ENCODE measurements around the gene NAIF1. TPM values are rescaled to one million over a fixed set of nuclear protein-coding genes. Genes with fewer than 3 reads are reported as not detected.

NAIF1 gene
- polyA plus RNA-seq, 1 of the 3 experiments (the other 2 are of a cell fraction), result 14.8 TPM

DNA sequence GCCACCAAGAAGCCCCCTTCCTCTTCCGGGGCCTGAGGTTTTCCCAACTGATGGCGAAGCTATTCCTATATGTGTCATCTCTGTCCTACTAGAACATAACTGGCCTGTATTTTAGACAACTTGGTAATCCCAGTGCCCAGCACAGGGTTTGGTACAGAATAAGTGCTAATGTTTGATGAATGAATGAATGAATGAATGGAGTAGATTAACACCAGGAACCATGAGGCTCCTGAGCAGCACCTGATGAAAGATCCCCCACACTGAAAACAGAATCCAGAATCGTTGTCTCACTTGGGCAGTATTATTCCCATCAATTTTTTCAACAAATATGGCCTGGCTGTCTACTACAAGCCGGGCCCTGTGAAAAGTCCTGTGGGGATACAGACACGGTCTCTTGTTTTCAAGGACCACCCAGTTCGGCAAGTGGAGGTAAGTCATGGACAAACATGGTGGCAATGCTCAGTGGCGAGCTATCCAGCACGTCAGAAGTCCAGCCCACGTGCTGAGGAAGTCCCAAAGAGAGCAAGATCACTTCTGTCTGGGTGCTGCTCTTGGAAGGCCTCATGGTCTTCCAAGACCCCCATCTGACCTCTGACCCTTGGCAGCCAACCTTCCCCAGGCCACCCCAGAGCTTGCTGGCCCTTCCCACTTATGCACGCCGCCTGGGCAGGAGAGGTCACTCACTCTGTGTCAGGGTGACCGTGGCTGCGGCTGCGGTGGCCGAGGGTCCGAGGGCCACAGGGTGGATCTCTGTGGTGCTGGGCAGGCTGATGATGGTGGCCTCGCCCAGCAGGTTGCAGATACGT, 1.0 kb downstream of the NAIF1 start:
- Histone ChIP-seq H3K4me3 (ENCODE audit: low read depth in 2 of 2, low read length in 1 of 2) (peak overlapping the region; percentile 50 to 65), H2AFZ (ENCODE audit: low read depth) (no peak overlapping the region)
- CTCF ChIA-PET, result interaction anchor here (1.1 to 4.7 kb wide), 6 partner anchors 11 to 123 kb away, joined by 4 to 18 read pairs (median 8); no protein-coding TSS in a partner anchor

More for the DNA sequence above, 1.0 kb downstream of the NAIF1 start:
- no peak for DNase-seq
- H3K36me3 ChIP-seq (replicated peaks in 1 of 2; ENCODE audit: control insufficient read depth in 1 of 2, insufficient read depth in 2 of 2, low read length in 1 of 2), result peaks cover 0 to 3% of the 10 kb centered on the region in 2 experiments
- peak overlapping the region; percentile 92 for H3K4me2 ChIP-seq
- peaks cover 58% of the 10 kb centered on the region for H3K79me2 ChIP-seq (ENCODE audit: insufficient read depth)
- H3K27ac ChIP-seq (ENCODE audit: low read depth in 2 of 2, low read length in 1 of 2), result peak overlapping the region; percentile 62 to 72; a peak in 2 of 4 replicates
- H3K27me3 ChIP-seq (ENCODE audit: insufficient read depth), result no peaks in the 10 kb centered on the region
- H3K4me1 ChIP-seq (ENCODE audit: control insufficient read depth in 1 of 2, insufficient read depth in 2 of 2, low read depth in 1 of 2, low read length in 1 of 2), result peaks cover 10 to 19% of the 10 kb centered on the region in 2 experiments; a peak in 2 of 4 replicates
- TF ChIP-seq, protein P1, sequence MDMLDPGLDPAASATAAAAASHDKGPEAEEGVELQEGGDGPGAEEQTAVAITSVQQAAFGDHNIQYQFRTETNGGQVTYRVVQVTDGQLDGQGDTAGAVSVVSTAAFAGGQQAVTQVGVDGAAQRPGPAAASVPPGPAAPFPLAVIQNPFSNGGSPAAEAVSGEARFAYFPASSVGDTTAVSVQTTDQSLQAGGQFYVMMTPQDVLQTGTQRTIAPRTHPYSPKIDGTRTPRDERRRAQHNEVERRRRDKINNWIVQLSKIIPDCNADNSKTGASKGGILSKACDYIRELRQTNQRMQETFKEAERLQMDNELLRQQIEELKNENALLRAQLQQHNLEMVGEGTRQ (IDR thresholded peaks at IDR 0.05; ENCODE audit: borderline replicate concordance, low read depth, low read length), result no peak
- TF ChIP-seq RFX5 (IDR thresholded peaks at IDR 0.05; ENCODE audit: low read length) (no peak), TAF1 (IDR thresholded peaks at IDR 0.05; ENCODE audit: borderline replicate concordance, low read depth, low read length) (no peak), EP300 (IDR thresholded peaks at IDR 0.05; ENCODE audit: borderline replicate concordance in 1 of 2, low read depth in 1 of 2, low read length in 1 of 2) (no peak), FOXJ3 (CRISPR knock-in tag; IDR thresholded peaks at IDR 0.05) (no peak), CHD2 (IDR thresholded peaks at IDR 0.05; ENCODE audit: low read length, partially characterized antibody) (no peak), RAD21 (IDR thresholded peaks at IDR 0.05; ENCODE audit: low read length) (no peak), YY1 (IDR thresholded peaks at IDR 0.05; ENCODE audit: low read depth) (no peak), GATA2 (CRISPR knock-in tag; IDR thresholded peaks at IDR 0.05) (no peak), MXI1 (IDR thresholded peaks at IDR 0.05; ENCODE audit: low read depth, low read length) (no peak), POLR2AphosphoS5 (IDR thresholded peaks at IDR 0.05; ENCODE audit: low read depth, low read length) (no peak), NFIC (IDR thresholded peaks at IDR 0.05; ENCODE audit: borderline replicate concordance) (no peak)
- TF ChIP-seq, protein P2, sequence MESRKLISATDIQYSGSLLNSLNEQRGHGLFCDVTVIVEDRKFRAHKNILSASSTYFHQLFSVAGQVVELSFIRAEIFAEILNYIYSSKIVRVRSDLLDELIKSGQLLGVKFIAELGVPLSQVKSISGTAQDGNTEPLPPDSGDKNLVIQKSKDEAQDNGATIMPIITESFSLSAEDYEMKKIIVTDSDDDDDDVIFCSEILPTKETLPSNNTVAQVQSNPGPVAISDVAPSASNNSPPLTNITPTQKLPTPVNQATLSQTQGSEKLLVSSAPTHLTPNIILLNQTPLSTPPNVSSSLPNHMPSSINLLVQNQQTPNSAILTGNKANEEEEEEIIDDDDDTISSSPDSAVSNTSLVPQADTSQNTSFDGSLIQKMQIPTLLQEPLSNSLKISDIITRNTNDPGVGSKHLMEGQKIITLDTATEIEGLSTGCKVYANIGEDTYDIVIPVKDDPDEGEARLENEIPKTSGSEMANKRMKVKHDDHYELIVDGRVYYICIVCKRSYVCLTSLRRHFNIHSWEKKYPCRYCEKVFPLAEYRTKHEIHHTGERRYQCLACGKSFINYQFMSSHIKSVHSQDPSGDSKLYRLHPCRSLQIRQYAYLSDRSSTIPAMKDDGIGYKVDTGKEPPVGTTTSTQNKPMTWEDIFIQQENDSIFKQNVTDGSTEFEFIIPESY (IDR thresholded peaks at IDR 0.05; ENCODE audit: borderline replicate concordance, low read depth), result no peak
- TF ChIP-seq, protein P3, sequence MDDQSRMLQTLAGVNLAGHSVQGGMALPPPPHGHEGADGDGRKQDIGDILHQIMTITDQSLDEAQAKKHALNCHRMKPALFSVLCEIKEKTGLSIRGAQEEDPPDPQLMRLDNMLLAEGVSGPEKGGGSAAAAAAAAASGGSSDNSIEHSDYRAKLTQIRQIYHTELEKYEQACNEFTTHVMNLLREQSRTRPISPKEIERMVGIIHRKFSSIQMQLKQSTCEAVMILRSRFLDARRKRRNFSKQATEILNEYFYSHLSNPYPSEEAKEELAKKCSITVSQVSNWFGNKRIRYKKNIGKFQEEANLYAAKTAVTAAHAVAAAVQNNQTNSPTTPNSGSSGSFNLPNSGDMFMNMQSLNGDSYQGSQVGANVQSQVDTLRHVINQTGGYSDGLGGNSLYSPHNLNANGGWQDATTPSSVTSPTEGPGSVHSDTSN (IDR thresholded peaks at IDR 0.05), result no peak
- TF ChIP-seq, protein P4, sequence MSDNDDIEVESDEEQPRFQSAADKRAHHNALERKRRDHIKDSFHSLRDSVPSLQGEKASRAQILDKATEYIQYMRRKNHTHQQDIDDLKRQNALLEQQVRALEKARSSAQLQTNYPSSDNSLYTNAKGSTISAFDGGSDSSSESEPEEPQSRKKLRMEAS (IDR thresholded peaks at IDR 0.05; ENCODE audit: low read depth), result no peak
- TF ChIP-seq, protein P5, sequence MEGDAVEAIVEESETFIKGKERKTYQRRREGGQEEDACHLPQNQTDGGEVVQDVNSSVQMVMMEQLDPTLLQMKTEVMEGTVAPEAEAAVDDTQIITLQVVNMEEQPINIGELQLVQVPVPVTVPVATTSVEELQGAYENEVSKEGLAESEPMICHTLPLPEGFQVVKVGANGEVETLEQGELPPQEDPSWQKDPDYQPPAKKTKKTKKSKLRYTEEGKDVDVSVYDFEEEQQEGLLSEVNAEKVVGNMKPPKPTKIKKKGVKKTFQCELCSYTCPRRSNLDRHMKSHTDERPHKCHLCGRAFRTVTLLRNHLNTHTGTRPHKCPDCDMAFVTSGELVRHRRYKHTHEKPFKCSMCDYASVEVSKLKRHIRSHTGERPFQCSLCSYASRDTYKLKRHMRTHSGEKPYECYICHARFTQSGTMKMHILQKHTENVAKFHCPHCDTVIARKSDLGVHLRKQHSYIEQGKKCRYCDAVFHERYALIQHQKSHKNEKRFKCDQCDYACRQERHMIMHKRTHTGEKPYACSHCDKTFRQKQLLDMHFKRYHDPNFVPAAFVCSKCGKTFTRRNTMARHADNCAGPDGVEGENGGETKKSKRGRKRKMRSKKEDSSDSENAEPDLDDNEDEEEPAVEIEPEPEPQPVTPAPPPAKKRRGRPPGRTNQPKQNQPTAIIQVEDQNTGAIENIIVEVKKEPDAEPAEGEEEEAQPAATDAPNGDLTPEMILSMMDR (IDR thresholded peaks at IDR 0.05), result no peak
- 98% methylated on average over 15 of the region's 18 CpGs for WGBS (ENCODE audit: low lambda C conversion rate)
- H4K20me1 ChIP-seq (ENCODE audit: insufficient read depth), result no peaks in the 10 kb centered on the region
- POLR2A ChIA-PET, result interaction anchor here (2.4 kb wide), 1 partner anchor 20 kb away, joined by 10 read pairs; no protein-coding TSS in a partner anchor
- no peak overlapping the region for H3K9ac ChIP-seq
- no peaks in the 10 kb centered on the region for H3F3A ChIP-seq (replicated peaks; ENCODE audit: insufficient read depth)
- no peaks in the 10 kb centered on the region for H3K9me2 ChIP-seq
- no peaks in the 10 kb centered on the region for H3K9me3 ChIP-seq

All from SK-N-SH (cell line).